A673 (cell line): ENCODE measurements around the gene NUP188. TPM values are rescaled to one million over a fixed set of nuclear protein-coding genes. Genes with fewer than 3 reads are reported as not detected.

Source experiments
- BruUV-seq: library from RNA; stranded (reverse); fragments of 400-500 nt; replicated peaks from 2 replicates; lab custom pipeline; 2021; lab: Mats Ljungman, UMichigan
- CTCF ChIA-PET: fragments of 300-600 bp; sonication (Branson Sonifier 250); formaldehyde crosslinking; loops from one replicate; lab custom pipeline; 2022; ENCODE audit warnings: antibody characterized with exemption; lab: Charles Lee
- POLR2A ChIA-PET: fragments of 300-600 bp; sonication (Branson Sonifier 250); formaldehyde crosslinking; loops from one replicate; lab custom pipeline; 2022; ENCODE audit warnings: antibody characterized with exemption; ENCODE audit not compliant: low non-redundant PET; lab: Charles Lee
- DNase-seq: peaks from one replicate; pipeline ENCODE4 v3.0.0-alpha.2; 2015; ENCODE audit warnings: low spot score
- H3K27ac ChIP-seq: fragments of 200-600 bp; sonication (generic); 2 replicates; pipeline ENCODE4 v1.5.1; 2016; ENCODE audit warnings: mixed run types, low read depth, mild to moderate bottlenecking, mixed read lengths, antibody characterized with exemption, low read length; ENCODE audit not compliant: poor library complexity, severe bottlenecking
- H3K27me3 ChIP-seq: fragments of 200-600 bp; sonication (generic); replicated peaks from 2 replicates; pipeline ENCODE4 v1.6.1; 2017; ENCODE audit warnings: mixed run types, low read depth, mild to moderate bottlenecking, mixed read lengths, antibody characterized with exemption, low read length; ENCODE audit not compliant: insufficient read depth, poor library complexity
- H3K36me3 ChIP-seq: fragments of 200-600 bp; sonication (generic); 2 replicates; pipeline ENCODE4 v1.6.1; 2016; ENCODE audit warnings: mixed run types, mild to moderate bottlenecking, mixed read lengths, antibody characterized with exemption, low read length; ENCODE audit not compliant: insufficient read depth, poor library complexity, severe bottlenecking
- H3K4me1 ChIP-seq: fragments of 200-600 bp; sonication (generic); 2 replicates; pipeline ENCODE4 v1.6.1; 2017; ENCODE audit warnings: mixed run types, mild to moderate bottlenecking, mixed read lengths, antibody characterized with exemption, low read length; ENCODE audit not compliant: insufficient read depth, poor library complexity, severe bottlenecking
- H3K4me3 ChIP-seq: fragments of 200-600 bp; sonication (generic); 2 replicates; pipeline ENCODE4 v1.5.1; 2016; ENCODE audit warnings: low read depth, mixed run types, mild to moderate bottlenecking, mixed read lengths, low read length; ENCODE audit not compliant: poor library complexity, severe bottlenecking
- H3K9me3 ChIP-seq: fragments of 200-600 bp; sonication (generic); 2 replicates; pipeline ENCODE4 v1.6.1; 2016; ENCODE audit warnings: mixed run types, low read depth, mild to moderate bottlenecking, mixed read lengths, antibody characterized with exemption, low read length; ENCODE audit not compliant: poor library complexity, severe bottlenecking
- EZH2 ChIP-seq: fragments of 200-600 bp; sonication (generic); IDR thresholded peaks from 2 replicates; pipeline ENCODE4 v1.6.1; 2017; ENCODE audit warnings: borderline replicate concordance, low read depth, mild to moderate bottlenecking, mixed read lengths, antibody characterized with exemption, low read length; ENCODE audit not compliant: poor library complexity, severe bottlenecking
- intact Hi-C: fragments of 100-400 bp; cut with micrococcal nuclease; formaldehyde crosslinking; loops from one replicate; pipeline ENCODE4 v1.10.0; 2022; ENCODE audit not compliant: unreplicated experiment
- total RNA-seq: library from RNA; stranded (reverse); gene quantifications from 2 replicates; pipeline ENCODE4 v1.2.3, GENCODE V29; 2021
- TF ChIP-seq, protein P1 (sequence below): fragments of 300-800, 200-600 bp; sonication (generic); conservative IDR thresholded peaks from 2 replicates; pipeline ENCODE4 v1.5.1; 2017; ENCODE audit warnings: low read depth, mild to moderate bottlenecking, antibody characterized with exemption, low read length, moderate library complexity, mixed read lengths

Gene NUP188
- total RNA-seq, 1 experiment from 2014 or later, result 170 TPM

GRCh38 chr9:128905964-128906363 is 41.5 kb upstream of the NUP188 start:
- H3K4me1 ChIP-seq, result peaks cover 2% of the 10 kb centered on the region
- no peak for DNase-seq
- CTCF ChIA-PET, result no interaction called here
- no peaks in the 10 kb centered on the region for H3K27me3 ChIP-seq
- TF ChIP-seq EZH2, result no peak
- TF ChIP-seq, protein P1, sequence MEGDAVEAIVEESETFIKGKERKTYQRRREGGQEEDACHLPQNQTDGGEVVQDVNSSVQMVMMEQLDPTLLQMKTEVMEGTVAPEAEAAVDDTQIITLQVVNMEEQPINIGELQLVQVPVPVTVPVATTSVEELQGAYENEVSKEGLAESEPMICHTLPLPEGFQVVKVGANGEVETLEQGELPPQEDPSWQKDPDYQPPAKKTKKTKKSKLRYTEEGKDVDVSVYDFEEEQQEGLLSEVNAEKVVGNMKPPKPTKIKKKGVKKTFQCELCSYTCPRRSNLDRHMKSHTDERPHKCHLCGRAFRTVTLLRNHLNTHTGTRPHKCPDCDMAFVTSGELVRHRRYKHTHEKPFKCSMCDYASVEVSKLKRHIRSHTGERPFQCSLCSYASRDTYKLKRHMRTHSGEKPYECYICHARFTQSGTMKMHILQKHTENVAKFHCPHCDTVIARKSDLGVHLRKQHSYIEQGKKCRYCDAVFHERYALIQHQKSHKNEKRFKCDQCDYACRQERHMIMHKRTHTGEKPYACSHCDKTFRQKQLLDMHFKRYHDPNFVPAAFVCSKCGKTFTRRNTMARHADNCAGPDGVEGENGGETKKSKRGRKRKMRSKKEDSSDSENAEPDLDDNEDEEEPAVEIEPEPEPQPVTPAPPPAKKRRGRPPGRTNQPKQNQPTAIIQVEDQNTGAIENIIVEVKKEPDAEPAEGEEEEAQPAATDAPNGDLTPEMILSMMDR, result no peak
- no TSS peak for BruUV-seq
- H3K4me3 ChIP-seq, result no peak overlapping the region
- POLR2A ChIA-PET, result no interaction called here
- intact Hi-C loops, result no loop called here
- no peak overlapping the region for H3K27ac ChIP-seq
- H3K9me3 ChIP-seq, result no peaks in the 10 kb centered on the region
- peaks cover 30% of the 10 kb centered on the region for H3K36me3 ChIP-seq

DNA sequence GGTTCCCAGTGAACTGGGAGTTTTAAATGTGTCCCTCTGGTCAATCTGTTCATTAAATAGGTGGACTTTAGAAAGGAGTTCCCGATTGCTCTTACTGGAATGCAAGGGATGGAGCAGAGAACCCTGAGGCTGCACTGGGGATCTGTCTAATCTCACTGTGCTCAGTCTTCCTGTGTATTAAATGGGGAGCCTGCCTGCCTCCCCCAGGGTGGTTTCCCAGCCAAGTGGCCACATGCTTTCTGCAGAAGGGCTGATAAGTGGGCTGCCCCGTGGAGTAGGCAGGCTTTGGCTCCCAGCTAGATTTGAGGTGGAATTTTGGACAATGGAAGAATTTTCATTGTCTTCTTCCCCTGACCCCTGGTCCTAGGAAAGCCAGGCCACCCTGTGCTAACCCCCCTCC is 40.8 kb upstream of the NUP188 start:
- CTCF ChIA-PET, result no interaction called here
- no peaks in the 10 kb centered on the region for H3K27me3 ChIP-seq

DNA sequence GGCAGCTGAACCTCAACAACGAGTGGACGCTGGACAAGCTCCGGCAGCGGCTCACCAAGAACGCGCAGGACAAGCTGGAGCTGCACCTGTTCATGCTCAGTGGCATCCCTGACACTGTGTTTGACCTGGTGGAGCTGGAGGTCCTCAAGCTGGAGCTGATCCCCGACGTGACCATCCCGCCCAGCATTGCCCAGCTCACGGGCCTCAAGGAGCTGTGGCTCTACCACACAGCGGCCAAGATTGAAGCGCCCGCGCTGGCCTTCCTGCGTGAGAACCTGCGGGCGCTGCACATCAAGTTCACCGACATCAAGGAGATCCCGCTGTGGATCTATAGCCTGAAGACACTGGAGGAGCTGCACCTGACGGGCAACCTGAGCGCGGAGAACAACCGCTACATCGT is 39.1 kb upstream of the NUP188 start:
- POLR2A ChIA-PET, result no interaction called here
- H3K36me3 ChIP-seq, result peaks cover 30% of the 10 kb centered on the region
- no peak for DNase-seq
- no peak overlapping the region for H3K27ac ChIP-seq
- intact Hi-C loops, result no loop called here
- CTCF ChIA-PET, result no interaction called here
- peaks cover 16% of the 10 kb centered on the region for H3K4me1 ChIP-seq
- H3K27me3 ChIP-seq, result no peaks in the 10 kb centered on the region
- no peak overlapping the region for H3K4me3 ChIP-seq
- no TSS peak for BruUV-seq
- no peak for TF ChIP-seq EZH2
- TF ChIP-seq, protein P1, result no peak
- no peaks in the 10 kb centered on the region for H3K9me3 ChIP-seq

More for the DNA sequence above, 40.8 kb upstream of the NUP188 start:
- BruUV-seq, result no TSS peak
- no peak overlapping the region for H3K4me3 ChIP-seq
- no peaks in the 10 kb centered on the region for H3K9me3 ChIP-seq
- H3K36me3 ChIP-seq, result peaks cover 30% of the 10 kb centered on the region
- POLR2A ChIA-PET, result no interaction called here
- H3K27ac ChIP-seq, result no peak overlapping the region
- peaks cover 10% of the 10 kb centered on the region for H3K4me1 ChIP-seq
- DNase-seq, result no peak
- TF ChIP-seq, protein P1, result no peak
- no peak for TF ChIP-seq EZH2
- intact Hi-C loops, result no loop called here
